ENCODE data around the gene CXCL12.

GRCh38 chr10:44368637-44369036, 16.3 kb downstream of the CXCL12 start:
- TF ChIP-seq CTCF (IDR thresholded peaks at IDR 0.05; ENCODE audit: low read depth, low read length), result no peak
- no peak for TF ChIP-seq EZH2phosphoT487 (IDR thresholded peaks at IDR 0.05; ENCODE audit: low read depth)

All from OCI-LY3 (cell line).